OCI-M2 (cell line): Measurements from ENCODE around the gene SLFN12.
"Not testable (repeated sequence)": the region's sequence is repeated elsewhere in the genome, so short reads cannot be mapped to it uniquely, and the experiment has no call there.

Experiments
- DNase-seq: peaks from one replicate; lab custom pipeline; 2025; ENCODE audit not compliant: unreplicated experiment; lab: John Stamatoyannopoulos, UW

SLFN12 gene

DNA sequence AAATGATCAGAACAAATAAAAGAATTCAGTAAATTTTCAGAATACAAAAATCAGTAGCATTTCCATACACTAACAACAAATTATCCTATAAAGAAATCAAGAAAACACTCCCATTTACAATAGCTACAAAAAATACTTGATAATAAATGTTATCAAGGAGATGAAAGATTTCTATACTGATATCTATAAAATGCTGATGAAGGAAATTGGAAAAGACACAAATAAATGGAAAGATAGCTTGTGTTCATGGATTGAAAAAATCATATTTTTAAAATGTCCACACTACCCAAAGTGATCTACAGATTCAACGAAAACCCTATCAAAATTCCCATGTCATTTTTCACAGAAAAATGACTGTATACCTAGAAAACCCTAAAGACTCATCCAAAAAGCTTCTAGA lies 18.1 kb downstream of the SLFN12 start:
- no peak for DNase-seq

DNA sequence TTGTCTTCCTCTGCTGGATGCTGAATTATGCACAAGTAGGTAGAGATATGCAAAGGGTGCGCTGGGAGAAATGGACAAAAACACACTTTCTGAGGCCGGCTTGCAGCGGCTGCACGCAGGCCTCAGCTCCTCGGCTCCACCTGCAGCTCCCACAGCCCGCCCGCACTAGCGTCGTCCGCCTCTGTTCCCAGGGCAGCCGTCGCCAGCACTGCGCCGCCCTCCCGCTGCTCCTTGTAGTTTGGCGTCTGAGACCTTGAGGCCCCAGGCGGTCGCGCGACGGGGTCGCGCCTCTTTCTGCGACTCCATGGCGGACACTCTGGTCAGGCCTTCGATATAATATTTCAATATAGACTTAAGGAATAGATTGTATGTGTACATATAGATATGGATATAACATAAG lies 24.8 kb downstream of the SLFN12 start:
- no peak for DNase-seq

DNA sequence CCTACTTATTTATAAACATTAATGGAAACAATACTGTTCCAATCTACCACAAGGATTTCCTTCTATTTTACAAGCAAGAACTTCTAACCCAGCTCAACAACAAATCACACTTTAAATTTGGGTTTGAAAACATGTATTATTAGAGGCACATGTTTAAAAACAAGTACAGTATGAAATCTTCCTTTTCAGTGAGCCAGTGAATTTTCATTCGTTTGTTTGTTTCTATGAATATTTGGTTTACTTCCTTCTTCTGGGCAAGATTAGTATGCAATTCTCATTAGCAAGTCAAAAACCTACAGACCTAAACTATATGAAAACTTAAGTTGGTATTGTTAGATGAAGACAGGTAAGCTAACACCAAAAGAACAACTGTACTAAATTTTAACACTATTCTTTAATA lies 25.7 kb downstream of the SLFN12 start:
- no peak for DNase-seq

DNA sequence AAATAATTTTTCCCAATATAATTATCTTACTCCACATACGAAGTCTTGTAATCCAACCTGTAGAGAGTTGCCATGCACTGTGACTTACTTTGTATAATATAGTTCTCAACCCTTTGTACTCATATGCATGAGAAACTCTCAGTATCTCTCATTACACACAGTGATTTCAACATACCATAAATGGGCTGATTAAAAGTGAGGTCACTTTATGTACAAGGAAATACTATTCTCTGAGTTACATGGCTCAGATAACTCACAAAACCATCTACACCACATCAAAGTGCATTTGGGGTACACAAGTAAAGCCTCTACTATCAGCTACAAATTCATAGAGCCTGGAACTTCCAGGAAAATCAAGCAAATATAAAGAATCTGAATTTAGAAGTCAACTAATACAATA lies 27.9 kb downstream of the SLFN12 start:
- no peak for DNase-seq

DNA sequence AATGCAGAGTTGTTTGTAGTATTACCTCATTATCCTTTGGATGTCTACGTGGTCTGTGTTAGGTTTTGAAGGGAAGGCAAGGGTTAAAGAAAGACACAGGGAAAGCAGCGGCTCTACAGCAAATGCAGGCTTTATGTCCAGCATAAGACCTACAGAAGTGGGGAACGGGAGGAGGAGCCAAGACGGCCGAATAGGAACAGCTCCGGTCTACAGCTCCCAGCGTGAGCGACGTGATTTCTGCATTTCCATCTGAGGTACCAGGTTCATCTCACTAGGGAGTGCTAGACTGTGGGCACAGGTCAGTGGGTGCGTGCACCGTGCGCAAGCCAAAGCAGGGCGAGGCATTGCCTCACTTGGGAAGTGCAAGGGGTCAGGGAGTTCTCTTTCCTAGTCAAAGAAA lies 38.5 kb downstream of the SLFN12 start:
- not testable (repeated sequence) for DNase-seq

DNA sequence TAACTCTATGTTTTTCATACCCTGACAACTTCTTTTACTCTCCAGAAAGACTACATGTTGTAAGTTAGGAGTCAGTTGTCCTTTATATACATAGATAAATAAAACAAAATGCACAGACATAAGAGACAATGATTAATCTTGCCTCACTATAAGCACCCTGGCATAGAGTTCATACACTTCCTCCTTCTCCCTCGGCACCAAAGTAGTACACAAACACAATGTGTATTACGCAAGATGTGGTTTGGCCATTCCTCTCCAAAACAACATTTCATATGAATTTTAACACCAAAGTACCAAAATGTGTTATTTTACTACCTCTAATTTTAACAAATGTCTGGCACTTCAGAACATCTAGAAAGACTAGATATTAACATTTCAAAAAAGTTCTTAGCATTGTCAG lies 41.6 kb downstream of the SLFN12 start:
- DNase-seq = no peak

DNA sequence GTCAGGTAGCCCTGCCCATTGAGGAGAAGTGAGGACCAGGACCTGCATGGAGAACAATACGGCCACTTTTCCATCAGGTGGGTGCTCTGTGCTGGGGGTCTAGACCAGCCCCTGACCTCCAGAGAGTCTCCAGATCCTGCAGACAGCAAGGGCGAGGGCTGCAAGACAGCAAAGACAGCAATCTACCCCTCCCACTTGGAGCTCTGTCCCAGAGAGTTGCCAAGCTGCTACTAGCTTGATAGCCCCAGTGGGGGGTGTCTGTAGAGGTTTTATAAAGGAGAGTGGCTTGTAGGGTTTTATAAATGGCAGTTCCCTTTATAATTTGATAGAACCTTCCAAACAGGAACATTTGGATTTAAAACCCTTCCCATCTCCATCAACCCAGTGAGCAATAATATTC lies 42.1 kb downstream of the SLFN12 start:
- DNase-seq = no peak

DNA sequence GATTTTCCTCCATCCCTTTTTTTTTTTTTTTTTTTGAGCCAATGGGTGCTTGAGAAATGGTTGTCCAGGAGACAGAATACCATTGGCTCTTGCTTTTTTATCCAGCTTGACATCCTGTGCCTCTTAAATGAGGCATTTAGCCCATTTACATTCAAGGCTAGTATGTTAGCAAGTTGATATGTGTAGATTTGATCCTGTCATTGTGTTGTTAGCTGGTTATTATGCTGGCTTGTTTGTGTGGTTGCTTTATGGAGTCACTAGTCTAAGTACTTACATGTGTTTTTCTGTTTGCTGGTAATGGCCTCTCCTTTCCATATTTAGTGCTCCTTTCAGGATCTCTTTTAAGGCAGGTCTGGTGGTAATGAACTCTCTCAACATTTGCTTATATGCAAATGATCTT lies 44.8 kb downstream of the SLFN12 start:
- no peak for DNase-seq

DNA sequence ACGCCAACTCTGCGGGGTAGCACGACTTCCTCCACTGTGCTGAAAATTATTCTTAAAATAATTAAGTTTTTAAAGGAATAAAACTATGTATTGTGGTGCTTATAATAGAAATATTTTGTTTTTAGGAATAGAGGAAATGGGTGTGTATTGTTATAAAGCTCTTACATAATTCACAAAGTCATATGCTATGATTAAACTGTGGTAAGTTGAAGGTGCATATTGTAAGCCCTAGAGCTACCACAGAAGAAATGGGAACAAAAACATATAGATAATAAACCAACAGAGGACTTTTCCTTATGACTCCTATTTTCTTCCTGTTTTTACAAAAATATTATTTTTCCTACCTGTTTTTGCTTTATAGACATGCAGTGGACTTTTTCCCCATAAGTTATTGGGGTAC lies 54.6 kb downstream of the SLFN12 start:
- no peak for DNase-seq

DNA sequence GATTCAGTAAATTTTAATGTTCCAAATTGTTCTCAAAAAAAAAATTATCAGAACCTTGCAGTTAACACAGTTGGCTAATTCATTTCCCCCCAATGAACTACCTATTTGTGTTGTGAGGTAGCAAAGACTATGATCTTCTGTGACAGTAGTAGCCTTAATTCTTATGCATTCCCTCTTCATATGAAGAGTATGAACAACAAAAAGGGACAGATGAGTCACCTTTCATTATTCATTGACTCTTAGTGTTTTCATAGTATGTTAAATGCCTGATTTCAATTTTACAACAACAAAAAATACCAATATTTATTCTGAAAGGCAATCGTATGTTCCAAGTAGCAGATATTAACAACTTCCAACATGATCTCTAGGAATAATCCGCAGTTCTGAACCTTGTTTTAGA lies 55.2 kb downstream of the SLFN12 start:
- no peak for DNase-seq

DNA sequence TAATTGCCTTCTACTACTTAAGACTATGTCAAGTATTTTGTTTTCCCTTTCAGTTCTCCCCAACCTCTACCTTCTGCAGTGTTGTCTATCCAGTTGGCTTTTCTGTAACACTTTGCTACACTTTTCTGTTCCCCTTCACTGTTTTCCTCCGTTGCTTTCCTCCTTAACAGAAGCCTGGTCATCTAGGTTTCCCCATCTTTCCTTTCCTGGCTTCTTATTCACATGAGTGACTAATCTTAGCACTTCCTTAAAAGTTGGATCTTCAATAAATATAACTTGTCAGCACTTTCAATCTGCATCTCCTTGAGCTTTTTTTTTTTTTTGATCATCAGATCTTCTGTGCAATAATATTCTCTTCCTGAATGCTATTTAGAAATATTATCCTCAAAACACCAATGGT lies 56.1 kb downstream of the SLFN12 start:
- DNase-seq = no peak

DNA sequence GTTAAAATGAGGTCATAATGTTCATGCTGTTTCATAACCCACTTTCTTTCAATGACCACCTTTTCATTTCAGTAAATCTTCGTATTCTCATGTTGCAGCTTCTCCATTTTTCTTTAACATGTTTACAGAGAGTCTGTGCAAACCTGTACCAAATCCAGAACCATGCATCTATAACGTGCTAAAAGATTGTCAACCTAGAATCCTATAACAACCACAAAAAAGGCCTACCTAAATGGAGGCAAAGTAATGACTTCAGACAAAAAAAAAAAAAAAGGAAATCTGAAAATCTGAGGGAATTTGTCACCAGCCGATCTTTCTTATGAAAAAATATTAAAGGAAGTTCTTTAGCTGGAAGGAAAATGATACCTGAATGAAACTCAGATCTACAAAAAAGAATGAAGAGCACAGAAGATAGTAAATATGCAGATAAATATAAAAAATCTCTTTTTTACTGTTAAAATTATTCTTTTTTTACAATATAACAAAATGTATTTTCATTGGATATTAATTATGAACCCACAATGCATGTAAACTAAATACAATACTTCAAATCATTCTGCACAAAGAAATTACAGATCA lies 57.4 kb downstream of the SLFN12 start:
- no peak for DNase-seq

DNA sequence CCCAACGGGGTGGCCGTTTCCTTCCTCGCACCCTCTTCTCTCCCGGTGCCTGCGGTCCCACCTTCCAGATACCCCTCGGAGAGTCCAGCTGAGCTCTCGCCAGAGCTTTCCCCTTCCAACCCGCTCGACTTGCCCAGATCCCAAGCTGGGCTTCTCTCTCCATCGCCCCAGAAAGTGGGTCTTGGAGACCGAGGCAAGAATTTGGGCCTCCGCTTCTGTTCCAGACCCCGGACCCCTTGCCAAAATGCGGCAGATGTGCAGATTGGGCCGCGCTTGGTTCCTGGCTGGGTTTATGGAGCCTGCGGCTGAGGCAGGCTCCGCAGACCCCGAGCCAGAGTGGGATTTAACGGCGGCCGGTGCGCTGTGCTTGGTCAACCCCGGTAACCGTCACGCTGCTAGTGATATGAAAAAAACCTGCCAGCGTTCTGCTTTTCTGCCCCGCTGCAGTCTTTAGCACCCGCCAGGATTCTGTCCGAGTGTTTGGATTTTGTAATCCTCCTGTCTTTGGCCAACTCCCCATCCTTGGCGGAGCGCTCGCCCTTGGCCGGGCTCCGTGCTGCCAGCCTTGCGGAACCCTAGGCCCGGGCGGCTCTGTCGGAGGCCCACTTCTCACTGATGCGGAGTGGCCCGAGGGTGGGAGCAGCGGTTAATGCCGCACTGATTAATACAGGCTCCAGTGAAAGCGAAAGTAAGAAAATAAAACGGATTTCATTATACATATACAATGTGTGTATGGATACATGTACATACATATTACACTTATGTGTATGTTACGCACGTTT lies 58.1 kb downstream of the SLFN12 start:
- DNase-seq = no peak

DNA sequence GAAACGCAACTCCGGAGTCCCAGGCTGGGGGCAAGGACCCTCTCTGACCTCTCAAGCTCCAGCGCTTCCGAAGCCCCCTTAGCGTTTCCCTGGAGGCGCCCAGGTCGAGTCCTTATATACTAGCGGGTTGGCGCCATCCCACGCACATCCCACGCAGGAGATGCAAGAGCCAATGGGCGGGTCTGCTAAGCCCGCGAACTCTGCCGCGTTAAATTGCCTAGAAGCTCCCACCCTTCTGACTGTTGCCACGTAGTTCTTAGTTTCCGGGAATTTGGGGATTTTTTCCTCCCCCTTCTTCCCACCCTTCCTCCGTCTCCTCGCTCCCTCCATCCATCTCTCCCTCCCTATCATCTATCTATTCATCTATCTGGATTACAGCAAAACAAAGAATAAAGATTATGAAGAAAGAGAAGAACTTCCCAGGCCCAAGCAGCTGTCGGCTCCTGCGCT lies 58.7 kb downstream of the SLFN12 start, which contains the start of gene SLFN11:
Gene SLFN11 (minus strand): TSS at position 88 of the 450 bp plus-strand sequence. CDS start 9,814 bp downstream, outside the sequence.
- DNase-seq = no peak

DNA sequence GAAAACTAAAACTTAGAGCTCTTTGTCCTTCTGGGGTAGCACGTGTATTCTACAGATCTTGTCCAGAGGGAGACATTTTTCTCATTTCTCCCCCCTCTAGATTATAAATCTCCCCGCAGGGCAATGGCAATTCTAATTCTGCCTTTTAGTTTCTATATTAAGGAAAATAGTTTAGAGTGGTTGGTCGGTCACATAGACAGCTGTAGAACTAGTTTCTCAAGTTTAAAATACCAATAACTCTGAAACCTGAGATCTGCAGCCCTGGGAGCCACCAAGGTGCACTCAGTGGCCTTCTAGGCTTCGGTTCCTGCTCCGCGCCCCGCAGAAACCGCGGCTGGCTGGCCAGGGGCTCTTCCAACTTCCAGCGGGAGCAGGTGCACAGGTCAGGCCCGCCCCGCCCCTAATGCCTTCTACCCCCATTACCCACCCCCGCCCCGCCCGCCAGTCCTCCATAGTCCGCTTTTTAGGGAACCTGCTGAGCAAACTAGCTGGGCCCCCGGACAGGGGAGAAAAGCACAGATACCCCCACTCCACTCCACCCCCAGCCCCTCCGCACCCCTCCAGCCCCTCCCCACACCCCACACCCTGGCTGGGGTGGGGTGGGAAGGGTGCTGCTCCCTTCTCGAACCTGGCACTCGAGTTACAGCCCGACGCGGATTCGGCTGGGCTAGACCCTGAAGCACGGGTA lies 59.3 kb downstream of the SLFN12 start:
- DNase-seq = no peak

DNA sequence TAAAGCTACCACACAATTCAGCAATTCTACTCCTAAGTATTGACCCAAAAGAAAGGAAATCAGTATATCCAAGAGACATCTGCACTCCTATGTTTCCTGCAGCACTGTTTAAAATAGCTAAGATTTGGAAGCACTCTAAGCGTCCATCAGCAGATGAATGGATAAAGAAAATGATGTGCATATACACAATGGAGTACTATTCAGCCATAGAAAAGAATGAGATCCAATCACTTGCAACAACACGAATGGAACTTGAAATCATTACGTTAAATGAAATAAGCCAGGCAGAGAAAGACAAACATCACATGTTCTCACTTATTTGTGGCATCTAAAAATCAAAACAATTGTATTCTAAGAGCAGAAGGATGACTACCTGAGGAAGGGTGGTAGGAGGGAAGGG lies 60.4 kb downstream of the SLFN12 start:
- DNase-seq = no peak

DNA sequence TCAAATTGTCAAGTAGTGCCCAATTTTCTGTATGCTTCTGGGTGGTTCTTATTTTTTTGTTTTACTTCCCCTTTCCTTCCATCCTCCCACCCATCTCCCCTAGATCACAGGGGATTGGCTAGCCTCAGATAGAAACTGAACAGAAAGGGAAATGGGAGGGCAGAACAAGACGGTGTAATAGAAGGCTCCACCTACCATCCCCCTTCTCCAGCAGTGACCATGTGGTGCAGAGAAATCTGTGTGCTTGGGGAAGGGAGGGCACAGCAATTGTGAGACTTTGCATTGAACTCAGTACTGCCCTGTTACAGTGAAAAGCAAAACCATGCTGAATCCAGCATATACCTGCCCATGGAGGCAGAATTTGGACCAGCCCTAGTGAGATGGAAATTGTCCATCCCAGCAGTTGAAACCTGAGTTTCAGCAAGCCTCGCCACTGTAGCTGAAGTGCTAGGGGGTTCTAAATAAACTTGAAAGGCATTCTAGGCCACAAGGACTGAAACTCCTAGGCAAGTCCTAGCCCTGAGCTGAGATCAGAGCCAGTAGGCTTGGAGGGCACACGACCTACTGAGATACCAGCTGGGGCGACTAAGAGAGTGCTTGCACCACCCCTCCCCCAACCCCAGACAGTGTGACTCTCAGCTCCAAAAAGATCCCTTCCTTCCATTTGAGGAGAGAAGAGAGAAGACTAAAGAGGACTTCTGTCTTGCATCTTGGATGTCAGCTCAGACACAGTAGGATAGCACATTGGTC lies 64.0 kb downstream of the SLFN12 start:
- no peak for DNase-seq

DNA sequence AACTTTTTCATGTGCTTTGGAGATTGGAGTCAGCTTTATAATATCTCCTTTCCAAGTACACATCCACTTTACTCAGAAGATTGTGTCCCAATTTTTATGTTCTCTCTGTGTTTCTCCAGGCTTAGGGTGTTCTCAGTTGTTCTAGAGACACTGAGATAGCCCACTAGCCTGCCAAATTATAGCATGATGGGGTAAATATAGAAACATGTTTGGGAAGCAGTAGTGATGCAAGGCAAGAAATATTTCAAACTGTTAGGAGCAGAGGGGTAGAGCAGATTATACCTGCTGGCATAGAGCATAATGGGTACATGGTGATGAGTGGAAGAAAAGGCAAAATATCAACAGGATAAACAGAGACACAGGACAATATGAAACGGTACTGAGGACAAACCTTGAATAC lies 71.3 kb downstream of the SLFN12 start:
- DNase-seq = no peak
